Measurements from ENCODE around the gene CNTN4. TPM values are rescaled to one million over a fixed set of nuclear protein-coding genes. Genes with fewer than 3 reads are reported as not detected.

The CNTN4 gene
- total and polyA plus RNA-seq, 8 donors = 2.5 to 10.8 (median 5.1) TPM

DNA sequence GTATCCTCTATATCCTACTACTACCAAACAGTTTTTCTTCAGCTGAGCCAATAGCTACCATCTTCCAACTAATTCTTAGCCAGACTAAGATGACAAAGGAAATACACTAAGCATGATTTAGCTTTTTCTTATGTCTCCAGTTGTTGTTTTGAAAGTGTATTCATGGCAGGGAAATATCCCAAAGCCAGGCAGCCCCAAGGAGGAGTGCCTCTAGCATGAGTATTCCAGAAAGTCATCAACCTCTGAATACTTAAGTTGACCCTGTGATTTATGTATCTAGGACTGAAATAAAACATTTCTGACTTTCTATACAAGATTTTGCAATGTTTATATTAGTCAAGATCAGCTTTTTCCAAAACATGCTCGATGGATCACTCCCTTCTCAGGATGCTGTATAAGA, 562.4 kb downstream of the CNTN4 start:
- WGBS, 2 donors = 66 to 68% methylated on average over 1 of the region's 1 CpG

DNA sequence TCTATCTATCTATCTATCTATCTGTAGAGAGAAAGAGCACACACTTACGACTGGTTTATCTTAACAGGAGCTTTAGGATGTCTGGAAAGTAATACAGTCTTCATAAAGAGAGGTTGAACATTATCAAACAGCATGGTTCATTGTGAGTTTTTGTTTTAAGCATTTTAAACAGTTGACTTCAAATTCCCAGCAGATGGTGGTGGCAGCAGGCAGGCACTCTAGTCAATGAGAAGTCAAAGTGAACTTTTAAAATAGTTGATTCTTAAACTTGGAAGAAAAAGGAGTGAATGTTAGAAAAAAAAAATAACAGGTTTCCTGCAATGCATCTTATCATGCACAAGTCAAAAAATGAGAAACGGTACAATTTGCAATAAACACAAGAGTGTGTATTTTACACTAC, 578.8 kb downstream of the CNTN4 start:
- Histone ChIP-seq H3K9me3 (no peaks in the 10 kb centered on the region), H3K27ac (no peak overlapping the region), H3K36me3 (no peaks in the 10 kb centered on the region), H3K27me3 (no peaks in the 10 kb centered on the region), H3K4me1 (no peaks in the 10 kb centered on the region), H3K4me3 (no peak overlapping the region)
- DNase-seq = no peak
- WGBS, 2 donors = 53 to 71% methylated on average over 2 of the region's 2 CpGs
- ATAC-seq = no peak
- intact Hi-C loops (cut with DNase I) = no loop called here
- TF ChIP-seq CTCF (IDR thresholded peaks at IDR 0.05) = no peak
- FAIRE-seq = no peak

More for the DNA sequence above, 562.4 kb downstream of the CNTN4 start:
- ATAC-seq (no peak), DNase-seq (no peak), FAIRE-seq (no peak)
- Histone ChIP-seq H3K27me3 (no peaks in the 10 kb centered on the region), H3K27ac (no peak overlapping the region), H3K4me1 (peaks cover 0 to 3% (median 0%) of the 10 kb centered on the region in 3 donors), H3K4me3 (no peak overlapping the region), H3K9me3 (no peaks in the 10 kb centered on the region), H3K36me3 (no peaks in the 10 kb centered on the region)
- intact Hi-C loops (cut with DNase I) = no loop called here
- no peak for TF ChIP-seq CTCF (IDR thresholded peaks at IDR 0.05)

- Histone ChIP-seq H3K27ac (no peak overlapping the region), H3K9me3 (no peaks in the 10 kb centered on the region), H3K36me3 (no peaks in the 10 kb centered on the region), H3K4me3 (no peak overlapping the region), H3K27me3 (no peaks in the 10 kb centered on the region), H3K4me1 (no peaks in the 10 kb centered on the region)
- no peak for FAIRE-seq
- no peak for ATAC-seq
- 65 to 78% methylated on average over 5 of the region's 5 CpGs for WGBS, 2 donors
- no peak for DNase-seq
- TF ChIP-seq CTCF (IDR thresholded peaks at IDR 0.05) = no peak
- intact Hi-C loops (cut with DNase I) = no loop called here
Observed at GRCh38 chr3:2680236-2680635, 581.6 kb downstream of the CNTN4 start.

DNA sequence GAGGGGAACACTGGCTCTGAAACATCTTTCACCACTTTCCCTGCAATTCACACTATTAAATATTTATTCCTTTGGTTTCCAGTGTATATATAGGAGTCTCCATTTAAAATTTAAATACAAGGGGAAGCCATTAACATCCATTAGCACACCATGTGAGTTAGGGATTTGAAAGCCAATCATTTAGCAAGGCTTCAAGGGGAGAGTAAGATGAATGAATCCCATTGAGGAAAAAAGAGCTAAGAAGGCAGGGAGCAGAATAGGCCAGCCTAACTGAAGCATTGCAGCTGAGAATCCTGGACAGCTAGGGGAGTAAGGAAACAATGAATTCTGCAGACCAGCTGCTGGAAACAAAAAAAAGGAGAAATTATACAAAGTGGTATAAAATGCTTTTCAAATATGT, 585.4 kb downstream of the CNTN4 start:
- no peaks in the 10 kb centered on the region for H3K9me3 ChIP-seq
- ATAC-seq = no peak
- no peak for FAIRE-seq
- no peak for DNase-seq
- intact Hi-C loops (cut with DNase I) = no loop called here
- no peak for TF ChIP-seq CTCF (IDR thresholded peaks at IDR 0.05)
- no peak overlapping the region for H3K27ac ChIP-seq
- no peaks in the 10 kb centered on the region for H3K4me1 ChIP-seq
- no peak overlapping the region for H3K4me3 ChIP-seq
- H3K36me3 ChIP-seq = no peaks in the 10 kb centered on the region
- H3K27me3 ChIP-seq = no peaks in the 10 kb centered on the region

DNA sequence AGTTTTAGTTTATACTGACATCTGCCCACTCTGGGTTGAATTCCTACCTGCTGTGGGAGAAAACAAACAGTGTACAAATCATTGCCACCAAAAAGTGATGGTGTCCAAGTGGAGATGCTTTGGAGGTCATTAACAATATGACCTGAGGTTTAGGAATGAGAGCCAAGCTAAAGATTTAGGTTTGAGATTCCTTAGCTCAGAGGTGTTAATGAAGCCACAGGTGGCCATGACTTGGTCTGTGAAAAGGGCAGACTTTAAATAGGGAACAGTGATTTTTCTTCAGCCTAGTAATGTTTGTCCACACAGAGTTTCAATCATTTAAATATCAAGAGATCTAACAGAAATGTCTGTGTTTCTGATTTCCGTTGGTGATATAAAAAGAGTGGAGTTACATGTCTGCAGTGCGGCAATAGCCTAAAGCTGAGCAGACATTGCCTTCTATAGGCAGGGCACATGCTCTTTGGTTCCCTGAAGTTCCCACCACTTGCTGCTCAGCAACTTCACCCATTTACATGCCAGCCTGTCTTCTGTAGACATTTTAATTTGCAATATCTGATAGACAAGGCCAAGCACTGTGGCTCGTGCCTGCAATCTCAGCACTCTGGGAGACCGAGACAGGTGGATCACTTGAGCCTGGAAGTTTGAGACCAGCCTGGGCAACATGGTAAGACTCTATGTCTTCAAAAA, 588.3 kb downstream of the CNTN4 start:
- no peaks in the 10 kb centered on the region for H3K9me3 ChIP-seq

More for the DNA sequence above, 588.3 kb downstream of the CNTN4 start:
- DNase-seq (no peak), FAIRE-seq (no peak), ATAC-seq (no peak)
- H3K27me3 ChIP-seq = no peaks in the 10 kb centered on the region
- WGBS, 2 donors = 64 to 72% methylated on average over 4 of the region's 4 CpGs
- no peaks in the 10 kb centered on the region for H3K4me1 ChIP-seq
- H3K27ac ChIP-seq = no peak overlapping the region
- intact Hi-C loops (cut with DNase I) = no loop called here
- no peaks in the 10 kb centered on the region for H3K36me3 ChIP-seq
- no peak overlapping the region for H3K4me3 ChIP-seq
- TF ChIP-seq CTCF (IDR thresholded peaks at IDR 0.05) = no peak
